Astrocyte (in vitro differentiated cells and primary cell): ENCODE data around the gene CORO2B.
"Not testable (repeated sequence)": the region's sequence is repeated elsewhere in the genome, so short reads cannot be mapped to it uniquely, and the experiment has no call there.

ENCODE experiments used
- EZH2 ChIP-seq: IDR thresholded peaks from 2 replicates; pipeline ENCODE4 v1.6.1; 2012; ENCODE audit warnings: mild to moderate bottlenecking, low read length, inconsistent platforms; ENCODE audit not compliant: insufficient read depth
- TF ChIP-seq, protein P1 (sequence below): IDR thresholded peaks from 2 replicates; pipeline ENCODE4 v1.5.1; 2011; ENCODE audit warnings: low read depth, mild to moderate bottlenecking, inconsistent platforms, low read length, moderate library complexity; ENCODE audit not compliant: insufficient read depth

DNA sequence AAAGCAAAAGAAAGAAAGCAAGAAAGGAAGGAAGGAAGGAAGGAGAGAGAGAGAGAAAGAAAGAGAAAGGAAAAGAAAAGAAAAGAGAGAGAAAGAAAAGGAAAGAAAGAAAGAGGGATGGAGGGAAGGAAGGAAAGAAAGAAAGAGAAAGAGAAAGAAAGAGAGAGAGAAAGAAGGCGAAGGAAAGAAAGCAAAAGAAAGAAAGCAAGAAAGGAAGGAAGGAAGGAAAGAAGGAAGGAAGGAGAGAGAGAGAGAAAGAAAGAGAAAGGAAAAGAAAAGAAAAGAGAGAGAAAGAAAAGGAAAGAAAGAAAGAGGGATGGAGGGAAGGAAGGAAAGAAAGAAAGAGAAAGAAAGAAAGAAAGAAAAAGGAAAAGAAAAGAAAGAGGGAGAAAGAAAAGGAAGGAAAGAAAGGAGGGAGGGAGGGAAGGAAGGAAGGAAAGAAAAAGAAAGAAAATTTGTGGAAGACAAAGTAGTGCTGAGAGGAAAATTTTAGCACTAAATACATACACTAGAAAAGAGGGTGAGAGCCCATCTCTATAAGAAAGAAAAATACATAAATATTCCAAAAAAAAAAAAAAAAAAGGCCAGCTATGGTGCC, 181.3 kb downstream of the CORO2B start:
- TF ChIP-seq, protein P1, sequence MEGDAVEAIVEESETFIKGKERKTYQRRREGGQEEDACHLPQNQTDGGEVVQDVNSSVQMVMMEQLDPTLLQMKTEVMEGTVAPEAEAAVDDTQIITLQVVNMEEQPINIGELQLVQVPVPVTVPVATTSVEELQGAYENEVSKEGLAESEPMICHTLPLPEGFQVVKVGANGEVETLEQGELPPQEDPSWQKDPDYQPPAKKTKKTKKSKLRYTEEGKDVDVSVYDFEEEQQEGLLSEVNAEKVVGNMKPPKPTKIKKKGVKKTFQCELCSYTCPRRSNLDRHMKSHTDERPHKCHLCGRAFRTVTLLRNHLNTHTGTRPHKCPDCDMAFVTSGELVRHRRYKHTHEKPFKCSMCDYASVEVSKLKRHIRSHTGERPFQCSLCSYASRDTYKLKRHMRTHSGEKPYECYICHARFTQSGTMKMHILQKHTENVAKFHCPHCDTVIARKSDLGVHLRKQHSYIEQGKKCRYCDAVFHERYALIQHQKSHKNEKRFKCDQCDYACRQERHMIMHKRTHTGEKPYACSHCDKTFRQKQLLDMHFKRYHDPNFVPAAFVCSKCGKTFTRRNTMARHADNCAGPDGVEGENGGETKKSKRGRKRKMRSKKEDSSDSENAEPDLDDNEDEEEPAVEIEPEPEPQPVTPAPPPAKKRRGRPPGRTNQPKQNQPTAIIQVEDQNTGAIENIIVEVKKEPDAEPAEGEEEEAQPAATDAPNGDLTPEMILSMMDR: not testable (repeated sequence)
- TF ChIP-seq EZH2: not testable (repeated sequence)
